Ishikawa (cell line): ENCODE results near the gene GDAP2.

Experiments used
- CEBPB ChIP-seq: IDR thresholded peaks from 2 replicates; pipeline ENCODE4 v1.6.1; 2012
- CREB1 ChIP-seq: IDR thresholded peaks from 2 replicates; pipeline ENCODE4 v1.6.1; 2012; ENCODE audit warnings: low read depth
- EGR1 ChIP-seq: IDR thresholded peaks from 2 replicates; pipeline ENCODE4 v1.6.1; 2012
- EP300 ChIP-seq: IDR thresholded peaks from 2 replicates; pipeline ENCODE4 v1.6.1; 2012; ENCODE audit warnings: borderline replicate concordance
- FOXM1 ChIP-seq: IDR thresholded peaks from 2 replicates; pipeline ENCODE4 v1.6.1; 2012; ENCODE audit warnings: low read depth, borderline replicate concordance
- NFIC ChIP-seq: IDR thresholded peaks from 2 replicates; pipeline ENCODE4 v1.6.1; 2012
- RAD21 ChIP-seq: IDR thresholded peaks from 2 replicates; pipeline ENCODE4 v1.6.1; 2012; ENCODE audit warnings: low read depth
- TAF1 ChIP-seq: IDR thresholded peaks from 2 replicates; pipeline ENCODE4 v1.6.1; 2012; ENCODE audit warnings: low read depth, mild to moderate bottlenecking
- TCF12 ChIP-seq: IDR thresholded peaks from 2 replicates; pipeline ENCODE4 v1.6.1; 2012; ENCODE audit warnings: low read depth
- TEAD4 ChIP-seq: IDR thresholded peaks from 2 replicates; pipeline ENCODE4 v1.6.1; 2012
- YY1 ChIP-seq: IDR thresholded peaks from 2 replicates; pipeline ENCODE4 v1.6.1; 2012; ENCODE audit warnings: low read depth
- ZBTB7A ChIP-seq: IDR thresholded peaks from 2 replicates; pipeline ENCODE4 v1.6.1; 2012; ENCODE audit warnings: low read depth
- TF ChIP-seq, protein P1 (sequence below): IDR thresholded peaks from 2 replicates; pipeline ENCODE4 v1.6.1; 2012
- TF ChIP-seq, protein P2 (sequence below): IDR thresholded peaks from 2 replicates; pipeline ENCODE4 v1.6.1; 2012
- TF ChIP-seq, protein P3 (sequence below): IDR thresholded peaks from 2 replicates; pipeline ENCODE4 v1.6.1; 2012; ENCODE audit warnings: low read depth, mild to moderate bottlenecking

Gene GDAP2

DNA sequence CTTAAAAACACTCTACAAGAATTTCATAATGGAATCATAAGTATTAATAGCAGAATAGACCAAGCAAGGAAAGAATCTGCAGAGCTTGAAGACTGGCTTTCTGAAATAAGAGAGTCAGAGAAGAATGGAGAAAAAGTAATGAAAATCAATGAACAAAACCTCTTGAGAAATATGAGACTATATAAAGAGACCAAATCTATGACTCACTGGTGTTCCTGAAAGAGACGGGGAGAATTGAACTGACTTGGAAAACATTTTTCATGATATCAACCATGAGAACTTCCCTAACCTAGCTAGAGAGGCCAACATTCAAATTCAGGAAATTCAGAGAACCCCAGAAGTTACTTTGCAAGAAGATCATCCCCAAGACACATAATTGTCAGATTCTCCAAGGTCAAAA lies 85.6 kb downstream of the GDAP2 start:
- TF ChIP-seq ZBTB7A (no peak), TCF12 (no peak), EP300 (no peak)

DNA sequence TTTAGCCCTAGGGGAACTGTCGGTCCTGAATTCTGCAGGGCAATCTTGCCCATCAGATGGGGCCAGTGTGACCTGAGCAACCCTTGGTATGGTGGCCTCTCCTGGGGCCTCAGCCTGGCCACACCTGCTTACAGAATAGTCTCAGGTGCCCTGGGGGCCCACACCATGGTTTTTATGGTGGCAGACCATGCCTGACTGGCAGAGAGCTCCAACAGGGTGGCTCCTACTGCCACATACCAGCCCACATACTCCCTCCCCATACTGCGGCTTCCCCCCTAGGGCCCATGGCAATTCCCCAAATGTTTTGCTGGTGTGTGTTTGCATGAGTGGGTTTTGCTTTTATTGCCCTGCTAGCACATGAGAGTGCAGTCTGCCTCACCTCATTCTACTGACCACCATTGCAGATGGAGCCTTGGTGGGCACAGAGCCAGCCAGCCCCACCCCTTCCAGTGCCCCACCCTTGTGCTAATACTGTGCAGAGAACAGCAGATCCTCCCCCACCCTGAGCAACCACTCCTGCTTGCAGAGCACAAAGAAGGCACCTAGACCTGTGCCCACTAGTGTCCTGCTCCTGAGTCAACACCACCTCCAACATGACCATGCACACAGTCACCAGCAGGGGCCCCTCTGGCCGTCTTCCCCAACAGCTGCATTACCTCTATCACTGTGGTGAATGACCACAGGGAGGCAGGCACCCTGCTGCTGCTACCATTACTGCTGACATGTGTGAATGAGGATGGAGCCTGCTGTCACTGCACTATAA lies 86.8 kb downstream of the GDAP2 start:
- TF ChIP-seq ZBTB7A (no peak), EP300 (no peak), FOXM1 (no peak), YY1 (no peak)
- TF ChIP-seq, protein P1, sequence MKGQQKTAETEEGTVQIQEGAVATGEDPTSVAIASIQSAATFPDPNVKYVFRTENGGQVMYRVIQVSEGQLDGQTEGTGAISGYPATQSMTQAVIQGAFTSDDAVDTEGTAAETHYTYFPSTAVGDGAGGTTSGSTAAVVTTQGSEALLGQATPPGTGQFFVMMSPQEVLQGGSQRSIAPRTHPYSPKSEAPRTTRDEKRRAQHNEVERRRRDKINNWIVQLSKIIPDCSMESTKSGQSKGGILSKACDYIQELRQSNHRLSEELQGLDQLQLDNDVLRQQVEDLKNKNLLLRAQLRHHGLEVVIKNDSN, result no peak

DNA sequence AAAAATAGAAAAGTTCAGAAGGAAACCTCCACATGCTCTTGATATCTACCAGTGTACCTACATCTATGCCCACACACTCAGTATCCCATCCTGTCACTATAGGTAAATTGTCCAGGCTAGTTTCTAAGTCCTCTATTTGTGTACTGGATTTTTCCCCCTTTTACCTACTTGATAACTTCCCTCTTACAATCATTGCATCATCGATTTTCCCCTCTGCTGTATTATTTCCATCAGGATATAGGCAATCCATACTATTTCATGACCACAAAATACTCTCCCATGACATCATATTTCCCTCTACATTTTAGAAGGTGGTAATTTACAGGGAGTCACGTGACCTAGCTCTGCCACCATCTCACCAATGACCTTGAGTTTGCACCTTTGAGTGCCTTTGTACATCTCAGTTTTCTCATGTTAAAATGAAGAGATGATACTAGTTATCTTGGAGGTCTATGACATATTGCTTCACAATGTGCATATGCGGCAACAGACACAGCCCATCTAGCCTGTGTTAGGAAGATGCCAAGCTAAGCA lies 88.2 kb downstream of the GDAP2 start:
- TF ChIP-seq ZBTB7A, result no peak
- TF ChIP-seq NFIC, result no peak
- no peak for TF ChIP-seq CREB1
- TF ChIP-seq EGR1, result no peak
- no peak for TF ChIP-seq YY1
- TF ChIP-seq, protein P2, sequence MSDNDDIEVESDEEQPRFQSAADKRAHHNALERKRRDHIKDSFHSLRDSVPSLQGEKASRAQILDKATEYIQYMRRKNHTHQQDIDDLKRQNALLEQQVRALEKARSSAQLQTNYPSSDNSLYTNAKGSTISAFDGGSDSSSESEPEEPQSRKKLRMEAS, result no peak
- no peak for TF ChIP-seq EP300
- TF ChIP-seq RAD21, result no peak
- TF ChIP-seq TAF1, result no peak
- TF ChIP-seq FOXM1, result no peak
- TF ChIP-seq, protein P3, sequence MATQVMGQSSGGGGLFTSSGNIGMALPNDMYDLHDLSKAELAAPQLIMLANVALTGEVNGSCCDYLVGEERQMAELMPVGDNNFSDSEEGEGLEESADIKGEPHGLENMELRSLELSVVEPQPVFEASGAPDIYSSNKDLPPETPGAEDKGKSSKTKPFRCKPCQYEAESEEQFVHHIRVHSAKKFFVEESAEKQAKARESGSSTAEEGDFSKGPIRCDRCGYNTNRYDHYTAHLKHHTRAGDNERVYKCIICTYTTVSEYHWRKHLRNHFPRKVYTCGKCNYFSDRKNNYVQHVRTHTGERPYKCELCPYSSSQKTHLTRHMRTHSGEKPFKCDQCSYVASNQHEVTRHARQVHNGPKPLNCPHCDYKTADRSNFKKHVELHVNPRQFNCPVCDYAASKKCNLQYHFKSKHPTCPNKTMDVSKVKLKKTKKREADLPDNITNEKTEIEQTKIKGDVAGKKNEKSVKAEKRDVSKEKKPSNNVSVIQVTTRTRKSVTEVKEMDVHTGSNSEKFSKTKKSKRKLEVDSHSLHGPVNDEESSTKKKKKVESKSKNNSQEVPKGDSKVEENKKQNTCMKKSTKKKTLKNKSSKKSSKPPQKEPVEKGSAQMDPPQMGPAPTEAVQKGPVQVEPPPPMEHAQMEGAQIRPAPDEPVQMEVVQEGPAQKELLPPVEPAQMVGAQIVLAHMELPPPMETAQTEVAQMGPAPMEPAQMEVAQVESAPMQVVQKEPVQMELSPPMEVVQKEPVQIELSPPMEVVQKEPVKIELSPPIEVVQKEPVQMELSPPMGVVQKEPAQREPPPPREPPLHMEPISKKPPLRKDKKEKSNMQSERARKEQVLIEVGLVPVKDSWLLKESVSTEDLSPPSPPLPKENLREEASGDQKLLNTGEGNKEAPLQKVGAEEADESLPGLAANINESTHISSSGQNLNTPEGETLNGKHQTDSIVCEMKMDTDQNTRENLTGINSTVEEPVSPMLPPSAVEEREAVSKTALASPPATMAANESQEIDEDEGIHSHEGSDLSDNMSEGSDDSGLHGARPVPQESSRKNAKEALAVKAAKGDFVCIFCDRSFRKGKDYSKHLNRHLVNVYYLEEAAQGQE, result no peak
- TF ChIP-seq TEAD4, result no peak
- no peak for TF ChIP-seq TCF12
- no peak for TF ChIP-seq CEBPB
- TF ChIP-seq, protein P1, result no peak

DNA sequence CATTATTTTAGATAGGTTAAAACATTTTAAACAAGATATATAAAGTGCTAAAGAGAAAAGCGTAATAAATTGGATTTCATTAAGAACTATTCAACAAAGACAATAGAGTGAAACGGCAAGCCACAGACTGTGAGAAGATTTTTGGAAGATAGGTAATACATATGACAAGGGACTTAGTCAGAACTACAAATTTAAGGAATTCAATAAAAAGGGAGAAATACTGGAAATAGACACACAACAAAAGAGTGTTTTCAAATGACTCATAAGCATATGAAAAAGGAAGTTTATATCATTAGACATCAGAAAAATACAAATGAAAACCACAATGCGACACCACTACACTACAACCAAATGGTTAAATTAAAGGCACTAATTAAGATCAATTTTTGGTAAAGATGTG lies 90.5 kb downstream of the GDAP2 start:
- TF ChIP-seq TEAD4 (no peak), CEBPB (no peak)

DNA sequence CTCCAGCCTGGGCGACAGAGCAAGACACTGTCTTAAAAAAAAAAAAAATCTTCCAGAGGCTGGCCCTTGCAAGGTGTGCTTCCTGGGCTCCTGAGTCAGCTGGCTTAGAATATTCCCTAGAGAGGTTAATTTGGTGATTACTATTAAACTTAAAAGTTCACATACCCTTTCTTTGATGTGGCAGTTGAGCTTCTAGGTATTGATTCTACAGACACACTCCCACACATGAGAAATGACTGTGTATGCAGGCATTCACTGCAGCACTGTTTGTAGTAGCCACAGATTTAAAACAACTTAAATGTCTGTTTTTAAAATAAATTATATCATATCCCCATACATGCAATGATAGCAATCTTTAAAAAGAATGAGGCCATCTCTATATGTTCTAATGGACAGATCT lies 93.4 kb downstream of the GDAP2 start:
- TF ChIP-seq, protein P2, result no peak
- TF ChIP-seq, protein P1, result no peak
- TF ChIP-seq EGR1 (no peak), TEAD4 (no peak), YY1 (no peak), TCF12 (no peak)
- TF ChIP-seq, protein P3, result no peak

DNA sequence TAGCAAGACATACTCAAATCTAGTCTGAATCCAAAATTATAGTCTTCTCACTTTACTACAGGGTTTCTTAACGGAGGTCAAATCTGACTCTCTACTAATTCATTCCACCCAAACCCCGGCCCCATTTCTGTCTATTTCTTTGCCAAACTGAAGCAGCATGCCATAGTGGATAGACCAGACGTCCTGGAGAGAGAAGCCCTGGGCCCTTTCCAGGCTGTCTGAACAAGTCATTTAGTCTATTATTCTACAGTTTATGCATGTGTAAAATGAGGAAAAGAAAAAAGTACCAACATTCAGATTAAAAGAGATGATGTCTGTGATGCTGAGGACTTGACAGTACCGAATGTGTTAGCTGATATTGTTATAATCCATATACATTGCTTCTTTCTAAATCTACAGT lies 95.0 kb downstream of the GDAP2 start:
- TF ChIP-seq, protein P3, result no peak
- TF ChIP-seq TCF12, result no peak
- no peak for TF ChIP-seq TEAD4
- no peak for TF ChIP-seq CEBPB
- TF ChIP-seq, protein P2, result no peak
- TF ChIP-seq ZBTB7A, result no peak
- TF ChIP-seq, protein P1, result no peak
- TF ChIP-seq TAF1, result no peak
- TF ChIP-seq EGR1, result no peak
- no peak for TF ChIP-seq RAD21
- TF ChIP-seq EP300, result no peak
- TF ChIP-seq FOXM1, result no peak
- no peak for TF ChIP-seq NFIC
